RWPE2 (cell line): ENCODE data around the gene FCGR1A.
"Not testable (repeated sequence)": the region's sequence is repeated elsewhere in the genome, so short reads cannot be mapped to it uniquely, and the experiment has no call there.

Experiments
- ATAC-seq: fragments of 200-7000 bp; cut with Tn5 transposase; 3 replicates; pipeline ENCODE4 v1.9.1; 2021; ENCODE audit warnings: low read depth
- DNase-seq: peaks from one replicate; pipeline ENCODE4 v3.0.0-alpha.2; 2020; ENCODE audit warnings: low spot score
- H3K27ac ChIP-seq: fragments of 450-650 bp; 2 replicates; pipeline ENCODE4 v1.5.1; 2017; ENCODE audit warnings: mild to moderate bottlenecking; ENCODE audit not compliant: poor library complexity, severe bottlenecking
- H3K27me3 ChIP-seq: fragments of 250-450 bp; sonication (Bioruptor Pico); 2 replicates; pipeline ENCODE4 v1.5.1; 2021; ENCODE audit warnings: mild to moderate bottlenecking, moderate library complexity; ENCODE audit not compliant: insufficient read depth, poor library complexity, severe bottlenecking
- H3K36me3 ChIP-seq: fragments of 250-450 bp; sonication (Bioruptor Pico); 2 replicates; pipeline ENCODE4 v1.5.1; 2020; ENCODE audit warnings: low read depth, mild to moderate bottlenecking, moderate library complexity
- H3K4me1 ChIP-seq: fragments of 250-450 bp; sonication (Bioruptor Pico); 2 replicates; pipeline ENCODE4 v1.5.1; 2021; ENCODE audit warnings: mild to moderate bottlenecking, moderate library complexity; ENCODE audit not compliant: insufficient read depth, poor library complexity, severe bottlenecking
- H3K4me3 ChIP-seq: fragments of 250-450 bp; sonication (Bioruptor Pico); 2 replicates; pipeline ENCODE4 v1.5.1; 2021; ENCODE audit warnings: mild to moderate bottlenecking, moderate library complexity; ENCODE audit not compliant: severe bottlenecking
- H3K9me3 ChIP-seq: fragments of 250-450 bp; sonication (Bioruptor Pico); 2 replicates; pipeline ENCODE4 v1.5.1; 2021; ENCODE audit warnings: mild to moderate bottlenecking, moderate library complexity; ENCODE audit not compliant: severe bottlenecking

Gene FCGR1A

GRCh38 chr1:149753466-149753865, 29.0 kb upstream of the FCGR1A start:
- DNase-seq, ATAC-seq, H3K4me1 ChIP-seq, H3K27me3 ChIP-seq, H3K27ac ChIP-seq, H3K9me3 ChIP-seq, H3K36me3 ChIP-seq, H3K4me3 ChIP-seq: not testable (repeated sequence)

- H3K36me3 ChIP-seq, ATAC-seq: not testable (repeated sequence)
Measured at GRCh38 chr1:149755294-149755693, 27.2 kb upstream of the FCGR1A start.

GRCh38 chr1:149762294-149762693, 20.2 kb upstream of the FCGR1A start:
- H3K9me3 ChIP-seq, H3K36me3 ChIP-seq, ATAC-seq, H3K4me1 ChIP-seq, H3K27ac ChIP-seq, H3K27me3 ChIP-seq, H3K4me3 ChIP-seq, DNase-seq: not testable (repeated sequence)

More at GRCh38 chr1:149755294-149755693, 27.2 kb upstream of the FCGR1A start:
- not testable (repeated sequence) for H3K27me3 ChIP-seq, DNase-seq, H3K27ac ChIP-seq, H3K9me3 ChIP-seq, H3K4me3 ChIP-seq, H3K4me1 ChIP-seq

GRCh38 chr1:149764087-149764800, 18.2 kb upstream of the FCGR1A start:
- not testable (repeated sequence) for H3K9me3 ChIP-seq, H3K27ac ChIP-seq, H3K4me1 ChIP-seq, H3K36me3 ChIP-seq, H3K4me3 ChIP-seq, DNase-seq, H3K27me3 ChIP-seq, ATAC-seq

- ATAC-seq, H3K27me3 ChIP-seq, H3K36me3 ChIP-seq, H3K9me3 ChIP-seq, H3K4me1 ChIP-seq, H3K4me3 ChIP-seq, H3K27ac ChIP-seq, DNase-seq: not testable (repeated sequence)
Measured at GRCh38 chr1:149766241-149766640, 16.3 kb upstream of the FCGR1A start.

GRCh38 chr1:149769216-149769615, 13.3 kb upstream of the FCGR1A start:
- H3K4me1 ChIP-seq, H3K36me3 ChIP-seq, DNase-seq, H3K27me3 ChIP-seq, H3K27ac ChIP-seq, ATAC-seq, H3K4me3 ChIP-seq, H3K9me3 ChIP-seq: not testable (repeated sequence)

GRCh38 chr1:149770661-149771060, 11.8 kb upstream of the FCGR1A start:
- DNase-seq, H3K9me3 ChIP-seq, H3K36me3 ChIP-seq, H3K27me3 ChIP-seq, ATAC-seq, H3K27ac ChIP-seq, H3K4me1 ChIP-seq, H3K4me3 ChIP-seq: not testable (repeated sequence)

- not testable (repeated sequence) for H3K4me1 ChIP-seq, H3K27ac ChIP-seq, ATAC-seq, H3K4me3 ChIP-seq, H3K9me3 ChIP-seq, DNase-seq, H3K27me3 ChIP-seq, H3K36me3 ChIP-seq
Measured at GRCh38 chr1:149771653-149772425, 10.7 kb upstream of the FCGR1A start.

- H3K36me3 ChIP-seq, H3K4me1 ChIP-seq, H3K27ac ChIP-seq, H3K27me3 ChIP-seq, H3K9me3 ChIP-seq, DNase-seq, H3K4me3 ChIP-seq, ATAC-seq: not testable (repeated sequence)
Measured at GRCh38 chr1:149775510-149776147, 6.9 kb upstream of the FCGR1A start.

GRCh38 chr1:149777084-149777483, 5.4 kb upstream of the FCGR1A start:
- H3K4me1 ChIP-seq, DNase-seq, ATAC-seq, H3K27me3 ChIP-seq, H3K9me3 ChIP-seq, H3K36me3 ChIP-seq, H3K27ac ChIP-seq, H3K4me3 ChIP-seq: not testable (repeated sequence)

GRCh38 chr1:149778313-149778712, 4.2 kb upstream of the FCGR1A start:
- H3K9me3 ChIP-seq, H3K27me3 ChIP-seq, DNase-seq, H3K4me1 ChIP-seq, H3K36me3 ChIP-seq, ATAC-seq, H3K4me3 ChIP-seq, H3K27ac ChIP-seq: not testable (repeated sequence)
